Measurements from ENCODE around the gene MYO1D. TPM values are rescaled to one million over a fixed set of nuclear protein-coding genes. Genes with fewer than 3 reads are reported as not detected.

MYO1D gene
- total RNA-seq, 1 experiment from 2014 or later: 29.9 TPM

DNA sequence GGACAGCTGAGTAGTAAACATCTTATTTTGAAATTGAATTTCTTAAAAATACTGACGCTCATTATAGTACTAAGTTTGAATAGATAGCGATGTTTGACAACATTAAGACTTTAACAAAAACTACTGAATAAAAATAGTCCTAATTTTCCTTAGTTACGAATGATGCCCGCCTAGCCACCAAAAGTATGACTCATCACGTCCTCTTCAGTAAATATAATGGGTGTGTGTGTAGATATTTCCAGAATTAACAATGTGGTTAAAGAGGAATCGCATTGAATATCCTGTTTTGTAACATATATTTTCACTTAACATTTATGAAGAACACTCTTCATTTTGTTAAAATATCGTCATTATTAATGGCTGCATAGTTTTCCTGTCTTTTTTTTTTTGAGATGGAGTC is 187.6 kb downstream of the MYO1D start:
- Mint-ChIP-seq H3K4me1 (peaks cover 6% of the 10 kb centered on the region), H3K9me3 (peaks cover 10% of the 10 kb centered on the region), H3K4me3 (no peak overlapping the region), H3K27ac (no peak overlapping the region), H3K36me3 (peaks cover 9% of the 10 kb centered on the region), H3K27me3 (ENCODE audit: low read depth) (no peaks in the 10 kb centered on the region)
- ChIA-PET CTCF (no interaction called here), POLR2A (no interaction called here)
- DNase-seq (ENCODE audit: low spot score) (no peak), ATAC-seq (no peak)
- TF ChIP-seq ZNF121 (CRISPR knock-in tag; IDR thresholded peaks at IDR 0.05) (no peak), ZNF263 (CRISPR knock-in tag; IDR thresholded peaks at IDR 0.05; ENCODE audit: low read depth) (no peak), PRRX2 (CRISPR knock-in tag; IDR thresholded peaks at IDR 0.05) (no peak)
- TF ChIP-seq, protein P1, sequence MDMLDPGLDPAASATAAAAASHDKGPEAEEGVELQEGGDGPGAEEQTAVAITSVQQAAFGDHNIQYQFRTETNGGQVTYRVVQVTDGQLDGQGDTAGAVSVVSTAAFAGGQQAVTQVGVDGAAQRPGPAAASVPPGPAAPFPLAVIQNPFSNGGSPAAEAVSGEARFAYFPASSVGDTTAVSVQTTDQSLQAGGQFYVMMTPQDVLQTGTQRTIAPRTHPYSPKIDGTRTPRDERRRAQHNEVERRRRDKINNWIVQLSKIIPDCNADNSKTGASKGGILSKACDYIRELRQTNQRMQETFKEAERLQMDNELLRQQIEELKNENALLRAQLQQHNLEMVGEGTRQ (CRISPR knock-in tag; IDR thresholded peaks at IDR 0.05): no peak

DNA sequence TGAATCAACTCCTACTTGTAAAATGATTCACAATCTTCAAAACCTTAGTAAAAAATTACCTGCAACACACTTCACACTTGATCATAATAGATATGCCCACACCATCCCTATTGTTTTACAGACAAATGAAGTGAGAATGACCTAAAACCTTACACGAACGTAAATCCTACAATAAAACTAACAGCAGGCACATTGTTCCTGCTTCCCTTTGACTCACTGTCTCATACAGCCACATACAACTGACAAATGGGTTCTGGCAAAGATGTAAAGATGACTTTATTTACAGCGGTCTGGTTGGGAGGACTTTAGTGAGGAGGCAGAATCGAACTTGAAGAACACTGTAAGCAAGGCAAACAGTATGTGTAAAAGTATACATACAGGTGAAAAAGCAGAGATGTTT is 188.7 kb downstream of the MYO1D start:
- ChIA-PET CTCF (interaction anchor here (1.2 kb wide), 1 partner anchor 244 kb away, joined by 4 read pairs; the partner anchor contains the start of gene PSMD11), POLR2A (interaction anchor here (1.0 kb wide), 1 partner anchor 26 kb away, joined by 3 read pairs; no protein-coding TSS in a partner anchor)
- H3K27ac Mint-ChIP-seq: no peak overlapping the region
- H3K4me1 Mint-ChIP-seq: peaks cover 13% of the 10 kb centered on the region
- peaks cover 10% of the 10 kb centered on the region for H3K9me3 Mint-ChIP-seq
- no peaks in the 10 kb centered on the region for H3K27me3 Mint-ChIP-seq (ENCODE audit: low read depth)
- DNase-seq (ENCODE audit: low spot score) (no peak), ATAC-seq (no peak)
- H3K4me3 Mint-ChIP-seq: no peak overlapping the region
- peaks cover 11% of the 10 kb centered on the region for H3K36me3 Mint-ChIP-seq
- TF ChIP-seq PRRX2 (CRISPR knock-in tag; IDR thresholded peaks at IDR 0.05) (no peak), SMAD4 (CRISPR knock-in tag; IDR thresholded peaks at IDR 0.05) (no peak), ZNF423 (CRISPR knock-in tag; IDR thresholded peaks at IDR 0.05) (no peak), FOXK1 (CRISPR knock-in tag; IDR thresholded peaks at IDR 0.05) (no peak), CBFB (CRISPR knock-in tag; IDR thresholded peaks at IDR 0.05; ENCODE audit: low read depth) (no peak), JUN (CRISPR knock-in tag; IDR thresholded peaks at IDR 0.05) (no peak), TEAD1 (CRISPR knock-in tag; IDR thresholded peaks at IDR 0.05) (no peak), SP1 (CRISPR knock-in tag; conservative IDR thresholded peaks at IDR 0.05) (no peak), NFATC4 (CRISPR knock-in tag; IDR thresholded peaks at IDR 0.05) (no peak), FOXJ3 (CRISPR knock-in tag; IDR thresholded peaks at IDR 0.05; ENCODE audit: borderline replicate concordance) (no peak)
- TF ChIP-seq, protein P2, sequence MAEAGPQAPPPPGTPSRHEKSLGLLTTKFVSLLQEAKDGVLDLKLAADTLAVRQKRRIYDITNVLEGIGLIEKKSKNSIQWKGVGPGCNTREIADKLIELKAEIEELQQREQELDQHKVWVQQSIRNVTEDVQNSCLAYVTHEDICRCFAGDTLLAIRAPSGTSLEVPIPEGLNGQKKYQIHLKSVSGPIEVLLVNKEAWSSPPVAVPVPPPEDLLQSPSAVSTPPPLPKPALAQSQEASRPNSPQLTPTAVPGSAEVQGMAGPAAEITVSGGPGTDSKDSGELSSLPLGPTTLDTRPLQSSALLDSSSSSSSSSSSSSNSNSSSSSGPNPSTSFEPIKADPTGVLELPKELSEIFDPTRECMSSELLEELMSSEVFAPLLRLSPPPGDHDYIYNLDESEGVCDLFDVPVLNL (CRISPR knock-in tag; IDR thresholded peaks at IDR 0.05; ENCODE audit: borderline replicate concordance, low read depth): no peak
- TF ChIP-seq, protein P3, sequence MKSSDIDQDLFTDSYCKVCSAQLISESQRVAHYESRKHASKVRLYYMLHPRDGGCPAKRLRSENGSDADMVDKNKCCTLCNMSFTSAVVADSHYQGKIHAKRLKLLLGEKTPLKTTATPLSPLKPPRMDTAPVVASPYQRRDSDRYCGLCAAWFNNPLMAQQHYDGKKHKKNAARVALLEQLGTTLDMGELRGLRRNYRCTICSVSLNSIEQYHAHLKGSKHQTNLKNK (CRISPR knock-in tag; IDR thresholded peaks at IDR 0.05): no peak
- TF ChIP-seq, protein P4, sequence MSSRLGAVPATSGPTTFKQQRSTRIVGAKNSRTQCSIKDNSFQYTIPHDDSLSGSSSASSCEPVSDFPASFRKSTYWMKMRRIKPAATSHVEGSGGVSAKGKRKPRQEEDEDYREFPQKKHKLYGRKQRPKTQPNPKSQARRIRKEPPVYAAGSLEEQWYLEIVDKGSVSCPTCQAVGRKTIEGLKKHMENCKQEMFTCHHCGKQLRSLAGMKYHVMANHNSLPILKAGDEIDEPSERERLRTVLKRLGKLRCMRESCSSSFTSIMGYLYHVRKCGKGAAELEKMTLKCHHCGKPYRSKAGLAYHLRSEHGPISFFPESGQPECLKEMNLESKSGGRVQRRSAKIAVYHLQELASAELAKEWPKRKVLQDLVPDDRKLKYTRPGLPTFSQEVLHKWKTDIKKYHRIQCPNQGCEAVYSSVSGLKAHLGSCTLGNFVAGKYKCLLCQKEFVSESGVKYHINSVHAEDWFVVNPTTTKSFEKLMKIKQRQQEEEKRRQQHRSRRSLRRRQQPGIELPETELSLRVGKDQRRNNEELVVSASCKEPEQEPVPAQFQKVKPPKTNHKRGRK (CRISPR knock-in tag; IDR thresholded peaks at IDR 0.05; ENCODE audit: borderline replicate concordance): no peak
- TF ChIP-seq, protein P5, sequence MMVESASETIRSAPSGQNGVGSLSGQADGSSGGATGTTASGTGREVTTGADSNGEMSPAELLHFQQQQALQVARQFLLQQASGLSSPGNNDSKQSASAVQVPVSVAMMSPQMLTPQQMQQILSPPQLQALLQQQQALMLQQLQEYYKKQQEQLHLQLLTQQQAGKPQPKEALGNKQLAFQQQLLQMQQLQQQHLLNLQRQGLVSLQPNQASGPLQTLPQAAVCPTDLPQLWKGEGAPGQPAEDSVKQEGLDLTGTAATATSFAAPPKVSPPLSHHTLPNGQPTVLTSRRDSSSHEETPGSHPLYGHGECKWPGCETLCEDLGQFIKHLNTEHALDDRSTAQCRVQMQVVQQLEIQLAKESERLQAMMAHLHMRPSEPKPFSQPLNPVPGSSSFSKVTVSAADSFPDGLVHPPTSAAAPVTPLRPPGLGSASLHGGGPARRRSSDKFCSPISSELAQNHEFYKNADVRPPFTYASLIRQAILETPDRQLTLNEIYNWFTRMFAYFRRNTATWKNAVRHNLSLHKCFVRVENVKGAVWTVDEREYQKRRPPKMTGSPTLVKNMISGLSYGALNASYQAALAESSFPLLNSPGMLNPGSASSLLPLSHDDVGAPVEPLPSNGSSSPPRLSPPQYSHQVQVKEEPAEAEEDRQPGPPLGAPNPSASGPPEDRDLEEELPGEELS (CRISPR knock-in tag; IDR thresholded peaks at IDR 0.05): no peak
- TF ChIP-seq, protein P6, sequence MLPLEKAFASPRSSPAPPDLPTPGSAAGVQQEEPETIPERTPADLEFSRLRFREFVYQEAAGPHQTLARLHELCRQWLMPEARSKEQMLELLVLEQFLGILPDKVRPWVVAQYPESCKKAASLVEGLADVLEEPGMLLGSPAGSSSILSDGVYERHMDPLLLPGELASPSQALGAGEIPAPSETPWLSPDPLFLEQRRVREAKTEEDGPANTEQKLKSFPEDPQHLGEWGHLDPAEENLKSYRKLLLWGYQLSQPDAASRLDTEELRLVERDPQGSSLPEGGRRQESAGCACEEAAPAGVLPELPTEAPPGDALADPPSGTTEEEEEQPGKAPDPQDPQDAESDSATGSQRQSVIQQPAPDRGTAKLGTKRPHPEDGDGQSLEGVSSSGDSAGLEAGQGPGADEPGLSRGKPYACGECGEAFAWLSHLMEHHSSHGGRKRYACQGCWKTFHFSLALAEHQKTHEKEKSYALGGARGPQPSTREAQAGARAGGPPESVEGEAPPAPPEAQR (CRISPR knock-in tag; IDR thresholded peaks at IDR 0.05): no peak
- TF ChIP-seq, protein P7, sequence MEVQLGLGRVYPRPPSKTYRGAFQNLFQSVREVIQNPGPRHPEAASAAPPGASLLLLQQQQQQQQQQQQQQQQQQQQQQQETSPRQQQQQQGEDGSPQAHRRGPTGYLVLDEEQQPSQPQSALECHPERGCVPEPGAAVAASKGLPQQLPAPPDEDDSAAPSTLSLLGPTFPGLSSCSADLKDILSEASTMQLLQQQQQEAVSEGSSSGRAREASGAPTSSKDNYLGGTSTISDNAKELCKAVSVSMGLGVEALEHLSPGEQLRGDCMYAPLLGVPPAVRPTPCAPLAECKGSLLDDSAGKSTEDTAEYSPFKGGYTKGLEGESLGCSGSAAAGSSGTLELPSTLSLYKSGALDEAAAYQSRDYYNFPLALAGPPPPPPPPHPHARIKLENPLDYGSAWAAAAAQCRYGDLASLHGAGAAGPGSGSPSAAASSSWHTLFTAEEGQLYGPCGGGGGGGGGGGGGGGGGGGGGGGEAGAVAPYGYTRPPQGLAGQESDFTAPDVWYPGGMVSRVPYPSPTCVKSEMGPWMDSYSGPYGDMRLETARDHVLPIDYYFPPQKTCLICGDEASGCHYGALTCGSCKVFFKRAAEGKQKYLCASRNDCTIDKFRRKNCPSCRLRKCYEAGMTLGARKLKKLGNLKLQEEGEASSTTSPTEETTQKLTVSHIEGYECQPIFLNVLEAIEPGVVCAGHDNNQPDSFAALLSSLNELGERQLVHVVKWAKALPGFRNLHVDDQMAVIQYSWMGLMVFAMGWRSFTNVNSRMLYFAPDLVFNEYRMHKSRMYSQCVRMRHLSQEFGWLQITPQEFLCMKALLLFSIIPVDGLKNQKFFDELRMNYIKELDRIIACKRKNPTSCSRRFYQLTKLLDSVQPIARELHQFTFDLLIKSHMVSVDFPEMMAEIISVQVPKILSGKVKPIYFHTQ (CRISPR knock-in tag; IDR thresholded peaks at IDR 0.05): no peak
- TF ChIP-seq, protein P8, sequence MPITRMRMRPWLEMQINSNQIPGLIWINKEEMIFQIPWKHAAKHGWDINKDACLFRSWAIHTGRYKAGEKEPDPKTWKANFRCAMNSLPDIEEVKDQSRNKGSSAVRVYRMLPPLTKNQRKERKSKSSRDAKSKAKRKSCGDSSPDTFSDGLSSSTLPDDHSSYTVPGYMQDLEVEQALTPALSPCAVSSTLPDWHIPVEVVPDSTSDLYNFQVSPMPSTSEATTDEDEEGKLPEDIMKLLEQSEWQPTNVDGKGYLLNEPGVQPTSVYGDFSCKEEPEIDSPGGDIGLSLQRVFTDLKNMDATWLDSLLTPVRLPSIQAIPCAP (CRISPR knock-in tag; IDR thresholded peaks at IDR 0.05): no peak
